Measurements from ENCODE around the gene AK1. TPM values are rescaled to one million over a fixed set of nuclear protein-coding genes. Genes with fewer than 3 reads are reported as not detected.

Gene AK1
- total and polyA plus RNA-seq, 7 donors = 310 to 854 (median 778) TPM

DNA sequence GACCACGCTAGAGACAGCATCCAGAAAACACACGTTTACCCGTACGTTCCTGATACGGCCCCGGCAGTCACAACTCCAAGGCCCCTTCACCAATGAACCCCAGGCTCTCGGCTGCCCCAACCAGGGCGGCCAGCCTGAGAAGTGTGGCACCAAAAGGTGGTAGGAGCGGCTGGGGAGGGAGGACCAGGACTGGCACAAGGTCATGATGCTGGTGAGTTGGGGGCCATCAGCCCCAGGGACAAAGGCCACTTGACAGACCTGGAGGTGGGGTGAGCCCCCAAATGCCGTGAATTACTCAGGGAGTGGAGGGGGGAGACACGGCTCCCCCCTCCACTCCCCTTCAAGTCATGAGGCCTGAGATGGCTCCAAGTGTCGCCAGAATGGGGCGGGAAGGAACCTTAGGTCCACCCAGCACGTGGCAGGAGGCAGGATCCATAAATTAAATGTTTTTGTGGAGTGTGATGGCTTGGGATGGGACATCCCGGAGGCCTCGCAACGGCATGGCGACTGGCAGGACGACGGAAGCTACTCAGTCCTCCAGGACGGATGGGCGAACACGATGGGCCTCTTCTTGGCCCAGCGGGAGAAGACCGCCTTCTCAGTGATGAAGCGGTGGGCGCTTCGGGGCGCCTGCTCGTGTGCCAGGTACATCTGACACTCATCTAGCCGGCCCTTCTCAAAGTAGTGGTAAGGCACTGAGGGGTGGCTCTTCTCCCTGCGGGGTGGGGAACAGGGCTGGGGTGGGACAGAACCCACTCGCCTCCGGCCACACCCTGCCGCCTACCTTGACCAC, 30.6 kb upstream of the AK1 start:
- TF ChIP-seq, protein P1, sequence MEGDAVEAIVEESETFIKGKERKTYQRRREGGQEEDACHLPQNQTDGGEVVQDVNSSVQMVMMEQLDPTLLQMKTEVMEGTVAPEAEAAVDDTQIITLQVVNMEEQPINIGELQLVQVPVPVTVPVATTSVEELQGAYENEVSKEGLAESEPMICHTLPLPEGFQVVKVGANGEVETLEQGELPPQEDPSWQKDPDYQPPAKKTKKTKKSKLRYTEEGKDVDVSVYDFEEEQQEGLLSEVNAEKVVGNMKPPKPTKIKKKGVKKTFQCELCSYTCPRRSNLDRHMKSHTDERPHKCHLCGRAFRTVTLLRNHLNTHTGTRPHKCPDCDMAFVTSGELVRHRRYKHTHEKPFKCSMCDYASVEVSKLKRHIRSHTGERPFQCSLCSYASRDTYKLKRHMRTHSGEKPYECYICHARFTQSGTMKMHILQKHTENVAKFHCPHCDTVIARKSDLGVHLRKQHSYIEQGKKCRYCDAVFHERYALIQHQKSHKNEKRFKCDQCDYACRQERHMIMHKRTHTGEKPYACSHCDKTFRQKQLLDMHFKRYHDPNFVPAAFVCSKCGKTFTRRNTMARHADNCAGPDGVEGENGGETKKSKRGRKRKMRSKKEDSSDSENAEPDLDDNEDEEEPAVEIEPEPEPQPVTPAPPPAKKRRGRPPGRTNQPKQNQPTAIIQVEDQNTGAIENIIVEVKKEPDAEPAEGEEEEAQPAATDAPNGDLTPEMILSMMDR (IDR thresholded peaks at IDR 0.05) = no peak
- H3K27ac ChIP-seq = no peak overlapping the region
- 87 to 91% (median 88%) methylated on average over 34 to 35 of the region's 35 CpGs for WGBS, 3 donors
- DNase-seq (peak in 1 of 2 donors; percentile 48), ATAC-seq (no peak)
- no peaks in the 10 kb centered on the region for H3K27me3 ChIP-seq (ENCODE audit: insufficient read depth in 3 of 3, low read length in 2 of 3)
- H3K9me3 ChIP-seq = no peaks in the 10 kb centered on the region
- intact Hi-C loops (cut with DNase I) = no loop called here
- H3K36me3 ChIP-seq (ENCODE audit: insufficient read depth in 1 of 2, low read depth in 1 of 2) = peaks cover 0 to 42% of the 10 kb centered on the region in 2 donors
- H3K4me3 ChIP-seq = no peak overlapping the region
- peaks cover 11% of the 10 kb centered on the region for H3K4me1 ChIP-seq

- WGBS, 3 donors = 66 to 74% (median 69%) methylated on average over 12 of the region's 12 CpGs
- no peak overlapping the region for H3K4me3 ChIP-seq
- no peak for ATAC-seq
Measured at GRCh38 chr9:127905788-127906191, 28.3 kb upstream of the AK1 start.

GRCh38 chr9:127905004-127905728, 27.7 kb upstream of the AK1 start:
- TF ChIP-seq, protein P1 (IDR thresholded peaks at IDR 0.05) = no peak
- H3K9me3 ChIP-seq = no peaks in the 10 kb centered on the region
- intact Hi-C loops (cut with DNase I) = no loop called here
- no peak overlapping the region for H3K4me3 ChIP-seq
- H3K27ac ChIP-seq = peak overlapping the region; percentile 37
- whole genome bisulfite sequencing, 3 donors = 67 to 70% (median 69%) methylated on average over 5 of the region's 5 CpGs
- peaks cover 12% of the 10 kb centered on the region for H3K4me1 ChIP-seq
- peaks cover 0 to 14% of the 10 kb centered on the region in 2 donors for H3K36me3 ChIP-seq (ENCODE audit: insufficient read depth in 1 of 2, low read depth in 1 of 2)
- ATAC-seq (no peak), DNase-seq (no peak)
- H3K27me3 ChIP-seq (ENCODE audit: insufficient read depth in 3 of 3, low read length in 2 of 3) = no peaks in the 10 kb centered on the region

More at GRCh38 chr9:127905788-127906191, 28.3 kb upstream of the AK1 start:
- peak overlapping the region; percentile 53 for H3K27ac ChIP-seq
- H3K36me3 ChIP-seq (ENCODE audit: insufficient read depth in 1 of 2, low read depth in 1 of 2) = peaks cover 0 to 20% of the 10 kb centered on the region in 2 donors
- peaks cover 11% of the 10 kb centered on the region for H3K4me1 ChIP-seq
- no peaks in the 10 kb centered on the region for H3K27me3 ChIP-seq (ENCODE audit: insufficient read depth in 3 of 3, low read length in 2 of 3)
- TF ChIP-seq, protein P1 (IDR thresholded peaks at IDR 0.05) = no peak
- peak in 1 of 2 donors; percentile 52 for DNase-seq
- intact Hi-C loops (cut with DNase I) = no loop called here
- H3K9me3 ChIP-seq = no peaks in the 10 kb centered on the region

- TF ChIP-seq, protein P1 (IDR thresholded peaks at IDR 0.05) = no peak
- Histone ChIP-seq H3K27ac (peak overlapping the region; percentile 37), H3K4me3 (no peak overlapping the region), H3K4me1 (peaks cover 18% of the 10 kb centered on the region), H3K9me3 (no peaks in the 10 kb centered on the region), H3K27me3 (ENCODE audit: insufficient read depth in 3 of 3, low read length in 2 of 3) (no peaks in the 10 kb centered on the region), H3K36me3 (ENCODE audit: insufficient read depth in 1 of 2, low read depth in 1 of 2) (peaks cover 0 to 10% of the 10 kb centered on the region in 2 donors)
- no peak for ATAC-seq
- DNase-seq = no peak
- intact Hi-C loops (cut with DNase I) = no loop called here
- 62 to 68% (median 64%) methylated on average over 11 to 12 of the region's 12 CpGs for WGBS, 3 donors
Measured at GRCh38 chr9:127904561-127905003, 27.1 kb upstream of the AK1 start.

All from psoas muscle (tissue), 8 donors.